NOMO-1 treated with dmso at 0.1 percent for 144 hours (cell line): Measurements from ENCODE around the gene CPA4.

Experiments used
- DNase-seq: peaks from one replicate; lab custom pipeline; 2025; ENCODE audit not compliant: unreplicated experiment; lab: John Stamatoyannopoulos, UW

Gene CPA4

GRCh38 chr7:130342701-130343380 lies 49.9 kb downstream of the CPA4 start:
- no peak for DNase-seq

GRCh38 chr7:130344271-130344866 lies 51.4 kb downstream of the CPA4 start, which contains the start of gene CPA5:
CPA5 (plus strand) TSS chr7:130344816; CDS start chr7:130346486, 1,670 bp downstream.
- no peak for DNase-seq

- no peak for DNase-seq
Measured at GRCh38 chr7:130345136-130345535, 52.2 kb downstream of the CPA4 start.

GRCh38 chr7:130345725-130346124 lies 52.8 kb downstream of the CPA4 start:
- DNase-seq, result no peak

- DNase-seq, result no peak
Measured at GRCh38 chr7:130346177-130346905, 53.4 kb downstream of the CPA4 start.

- no peak for DNase-seq
Measured at GRCh38 chr7:130346941-130347340, 54.0 kb downstream of the CPA4 start.

GRCh38 chr7:130349911-130350782 lies 57.2 kb downstream of the CPA4 start:
- no peak for DNase-seq

DNA sequence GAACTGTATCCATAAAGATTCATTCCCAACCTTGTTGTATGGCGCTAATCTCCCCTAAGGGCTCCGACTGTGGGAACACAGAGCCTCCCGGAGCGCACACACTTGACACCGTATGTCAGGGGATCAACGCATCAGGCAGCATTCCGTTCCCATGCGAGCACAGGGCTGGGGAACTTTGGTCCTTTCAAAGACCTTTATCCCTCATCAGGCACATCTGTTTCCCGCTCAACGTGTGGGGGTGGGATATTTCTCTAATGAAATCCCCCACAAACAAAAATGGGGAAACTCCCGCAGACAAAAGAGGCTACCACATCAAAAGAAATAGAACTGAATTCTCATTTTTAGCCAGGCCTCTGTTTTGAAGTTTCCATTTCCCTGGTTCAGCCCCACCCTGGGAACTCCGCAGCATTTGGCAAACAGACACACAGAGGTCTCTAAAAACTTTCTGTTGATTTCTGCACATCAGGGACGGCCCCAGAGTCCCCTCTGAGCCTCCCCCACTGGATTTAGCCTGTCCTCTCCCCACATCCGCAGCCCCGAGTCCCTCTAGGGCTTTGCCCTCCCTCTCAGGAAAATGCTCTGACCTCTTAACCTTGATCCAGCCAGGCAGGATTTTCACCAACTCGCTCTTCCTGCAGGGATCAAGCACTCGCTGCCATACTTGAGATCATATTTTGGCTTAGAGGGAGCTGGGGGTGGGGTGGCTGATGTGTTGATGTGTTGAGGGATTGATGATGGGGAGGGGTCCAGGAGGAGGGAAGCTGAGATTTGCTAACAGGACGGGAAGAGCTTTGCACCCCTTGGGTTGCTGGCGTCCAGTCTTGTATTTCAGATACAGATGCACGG lies 58.2 kb downstream of the CPA4 start:
- no peak for DNase-seq

DNA sequence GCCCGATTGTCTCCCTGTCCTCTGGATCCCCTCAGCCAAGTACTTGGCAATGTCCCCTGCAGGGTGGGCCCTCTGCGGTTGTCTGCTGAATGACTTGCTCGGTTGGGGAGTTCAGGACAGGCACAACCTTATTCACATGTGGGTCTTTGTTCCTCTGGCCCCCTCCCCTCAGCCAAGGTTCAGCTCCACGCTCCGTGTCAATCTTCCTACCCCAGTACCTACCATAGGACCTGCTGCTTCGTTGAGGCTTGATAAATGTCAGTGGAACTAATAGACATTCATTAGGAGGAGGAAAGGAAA lies 58.8 kb downstream of the CPA4 start:
- no peak for DNase-seq

GRCh38 chr7:130352194-130353074 lies 59.5 kb downstream of the CPA4 start:
- no peak for DNase-seq

GRCh38 chr7:130353196-130353595 lies 60.2 kb downstream of the CPA4 start:
- no peak for DNase-seq

GRCh38 chr7:130356121-130356875 lies 63.3 kb downstream of the CPA4 start:
- no peak for DNase-seq

DNA sequence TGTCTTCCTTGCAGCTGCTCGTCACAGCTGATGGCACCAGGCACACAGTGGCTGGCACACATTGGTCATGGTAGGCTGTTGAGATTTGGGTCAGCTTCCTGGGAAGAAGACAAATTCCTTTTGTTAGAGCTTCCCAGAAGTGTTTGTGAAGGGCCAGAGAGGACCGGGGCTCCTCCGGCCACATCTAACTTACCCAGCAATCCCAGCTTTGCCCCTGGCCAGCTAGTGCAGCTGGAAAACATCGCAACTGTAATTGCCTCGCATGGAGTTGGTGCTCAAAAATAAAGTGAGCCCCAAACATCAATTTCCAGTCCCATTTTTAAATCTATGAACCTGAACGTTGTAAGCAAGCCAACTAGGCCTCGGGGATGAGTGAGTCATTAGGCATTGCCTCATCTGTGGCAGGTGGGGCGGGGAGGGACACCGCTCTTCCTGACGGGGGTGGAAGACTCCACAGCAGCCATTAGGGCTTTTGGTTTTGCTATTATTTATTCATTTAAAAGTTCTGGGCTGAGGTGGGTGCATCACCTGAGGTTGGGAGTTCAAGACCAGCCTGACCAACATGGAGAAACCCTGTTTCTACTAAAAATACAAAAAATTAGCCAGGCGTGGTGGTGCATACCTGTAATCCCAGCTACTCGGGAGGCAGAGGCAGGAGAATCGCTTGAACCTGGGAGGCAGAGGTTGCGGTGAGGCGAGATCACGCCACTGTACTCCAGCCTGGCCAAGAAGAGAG lies 64.1 kb downstream of the CPA4 start:
- DNase-seq, result no peak

DNA sequence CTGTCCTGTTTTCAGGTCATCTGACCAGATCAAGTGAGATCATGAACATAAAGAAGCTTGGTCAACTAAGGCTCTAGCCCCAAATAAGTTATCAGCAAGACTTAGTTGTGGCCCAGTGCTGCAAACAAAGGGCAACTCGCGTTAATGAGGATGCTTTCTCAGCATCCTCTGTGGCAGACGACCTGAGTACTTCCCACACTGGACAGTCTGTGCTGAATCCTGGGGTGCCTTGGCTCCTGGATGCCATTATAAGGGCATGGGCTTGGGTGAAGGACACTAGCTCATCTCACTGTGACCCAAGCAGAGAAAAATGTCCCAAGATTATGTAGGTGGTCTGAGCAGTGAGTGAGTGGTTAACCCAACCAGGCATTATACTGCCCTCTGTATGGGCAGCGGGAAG lies 65.5 kb downstream of the CPA4 start:
- no peak for DNase-seq

GRCh38 chr7:130359276-130359857 lies 66.4 kb downstream of the CPA4 start:
- DNase-seq, result no peak

DNA sequence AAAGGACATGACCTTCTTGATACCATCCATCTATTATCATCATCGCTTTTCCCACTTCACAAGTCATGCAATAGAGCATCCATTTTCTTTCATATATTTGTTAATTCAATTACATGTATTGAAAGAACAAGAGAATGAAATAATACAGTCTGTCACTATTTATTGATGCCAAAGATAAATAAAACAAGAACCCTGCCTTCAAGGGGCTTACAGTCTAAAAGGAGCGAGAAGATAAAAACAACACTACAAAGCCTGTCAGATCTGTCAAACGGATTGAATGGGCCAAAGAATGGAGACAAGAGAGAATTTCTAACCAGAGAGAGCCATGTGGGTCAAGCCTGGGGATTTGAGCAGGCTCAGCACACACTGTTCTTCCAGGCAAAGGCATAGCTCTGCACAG lies 67.6 kb downstream of the CPA4 start:
- no peak for DNase-seq

GRCh38 chr7:130361681-130362080 lies 68.7 kb downstream of the CPA4 start:
- no peak for DNase-seq
